HCT116 (cell line): Measurements from ENCODE around the gene WNK1.

Experiments used
- CTCF ChIP-seq, 3 experiments: fragments of 200-600 bp in 1 of 3; sonication (generic) in 1 of 3; IDR thresholded peaks in 2 of 3; conservative IDR thresholded peaks in 1 of 3; 2 replicates each; pipeline ENCODE4 v1.5.1; 2012 to 2017; ENCODE audit warnings: low read depth in 2 of 3, low read length in 2 of 3, antibody characterized with exemption in 1 of 3, borderline replicate concordance in 1 of 3, control low read depth in 1 of 3, mild to moderate bottlenecking in 1 of 3, mixed read lengths in 1 of 3, mixed run types in 1 of 3, moderate library complexity in 1 of 3; ENCODE audit not compliant: insufficient read depth in 1 of 3
- MAX ChIP-seq: IDR thresholded peaks from 2 replicates; pipeline ENCODE4 v1.6.1; 2012
- POLR2A ChIP-seq: IDR thresholded peaks from 2 replicates; pipeline ENCODE4 v1.7.0; 2011; ENCODE audit warnings: borderline replicate concordance; ENCODE audit not compliant: insufficient read depth, insufficient read length; ENCODE audit errors: extremely low read depth
- SIN3A ChIP-seq: IDR thresholded peaks from 2 replicates; pipeline ENCODE4 v1.6.1; 2012; ENCODE audit warnings: low read depth
- YY1 ChIP-seq: IDR thresholded peaks from 2 replicates; pipeline ENCODE4 v1.6.1; 2011; ENCODE audit warnings: low read length, low read depth, moderate library complexity, mild to moderate bottlenecking; ENCODE audit not compliant: insufficient replicate concordance; ENCODE audit errors: extremely low read depth

GRCh38 chr12:902581-902980 lies 150.2 kb downstream of the WNK1 start:
- TF ChIP-seq CTCF (IDR thresholded peaks at IDR 0.05 in 2 of 3, conservative IDR thresholded peaks at IDR 0.05 in 1 of 3; ENCODE audit: borderline replicate concordance in 1 of 3, insufficient read depth in 1 of 3, low read depth in 2 of 3, low read length in 2 of 3) (no peak), POLR2A (no peak), SIN3A (no peak), YY1 (no peak), MAX (no peak)
